CD4-positive, alpha-beta memory T cell (primary cell): ENCODE data around the gene NPFF. TPM values are rescaled to one million over a fixed set of nuclear protein-coding genes. Genes with fewer than 3 reads are reported as not detected.

Experiments
- CTCF ChIA-PET: fragments of 350-600 bp; sonication (Branson Sonifier 250); formaldehyde crosslinking; loops from one replicate; lab custom pipeline; 2021; ENCODE audit warnings: inconsistent platforms; ENCODE audit not compliant: partially characterized antibody; lab: Charles Lee
- POLR2A ChIA-PET: fragments of 350-600 bp; sonication (Branson Sonifier 250); formaldehyde crosslinking; loops from one replicate; lab custom pipeline; 2021; ENCODE audit not compliant: partially characterized antibody; lab: Charles Lee
- DNase-seq, 5 donors: peaks; one replicate each; pipeline versions ENCODE4 v3.0.0 to v3.0.0-alpha.2; 2020 to 2022; ENCODE audit warnings: mixed read lengths in 1 of 5
- H3K27ac ChIP-seq: one replicate; pipeline ENCODE4 v1.7.0; 2013; ENCODE audit warnings: low read depth, low read length
- H3K27me3 ChIP-seq: 2 replicates; pipeline ENCODE4 v1.7.0; 2013; ENCODE audit warnings: mild to moderate bottlenecking, low read length, moderate library complexity; ENCODE audit not compliant: insufficient read depth
- H3K36me3 ChIP-seq: 2 replicates; pipeline ENCODE4 v1.7.0; 2013; ENCODE audit warnings: mild to moderate bottlenecking, low read length, moderate library complexity; ENCODE audit not compliant: insufficient read depth
- H3K4me1 ChIP-seq: 2 replicates; pipeline ENCODE4 v1.7.0; 2013; ENCODE audit warnings: mild to moderate bottlenecking, low read length, moderate library complexity; ENCODE audit not compliant: insufficient read depth
- H3K4me3 ChIP-seq, 2 donors: one replicate each; pipeline ENCODE4 v1.7.0; 2013; ENCODE audit warnings: low read length in 2 of 2, mild to moderate bottlenecking in 1 of 2
- H3K9me3 ChIP-seq, 2 donors: one replicate each; pipeline ENCODE4 v1.7.0; 2013; ENCODE audit warnings: low read length in 2 of 2, control low read depth in 1 of 2; ENCODE audit not compliant: control insufficient read depth in 1 of 2
- H3K27ac Mint-ChIP-seq, 7 donors: one replicate each; pipeline ENCODE4 v1.8.0; 2020 to 2021; ENCODE audit warnings: mixed read lengths in 7 of 7, mild to moderate bottlenecking in 6 of 7, inconsistent platforms in 3 of 7, moderate library complexity in 3 of 7
- H3K27me3 Mint-ChIP-seq, 2 donors: one replicate each; pipeline ENCODE4 v1.8.0; 2020 to 2021; ENCODE audit warnings: mixed read lengths in 2 of 2
- H3K36me3 Mint-ChIP-seq, 2 donors: one replicate each; pipeline ENCODE4 v1.8.0; 2020 to 2021; ENCODE audit warnings: mixed read lengths in 2 of 2, inconsistent platforms in 1 of 2, mild to moderate bottlenecking in 1 of 2
- H3K4me1 Mint-ChIP-seq, 4 donors: one replicate each; pipeline ENCODE4 v1.8.0; 2020 to 2021; ENCODE audit warnings: mixed read lengths in 4 of 4, mild to moderate bottlenecking in 1 of 4
- H3K4me3 Mint-ChIP-seq, 8 donors: one replicate each; pipeline ENCODE4 v1.8.0; 2020 to 2021; ENCODE audit warnings: mixed read lengths in 8 of 8, mild to moderate bottlenecking in 7 of 8, moderate library complexity in 6 of 8, inconsistent platforms in 3 of 8
- H3K9me3 Mint-ChIP-seq, 8 donors: one replicate each; pipeline ENCODE4 v1.8.0; 2020 to 2021; ENCODE audit warnings: mixed read lengths in 8 of 8, mild to moderate bottlenecking in 5 of 8, inconsistent platforms in 3 of 8, moderate library complexity in 1 of 8
- intact Hi-C: fragments of 100-400 bp; cut with micrococcal nuclease; formaldehyde crosslinking; loops from one replicate; pipeline ENCODE4 v1.15.1; 2023
- polyA plus RNA-seq, 2 donors: library from polyadenylated mRNA; unstranded; fragments of 300-500 nt; fragmentation: Illumina TruSeq; gene quantifications; one replicate each; pipeline ENCODE4 v1.2.3, GENCODE V29; 2021
- total RNA-seq, 2 experiments: library from RNA; stranded (reverse); gene quantifications; one replicate each; pipeline ENCODE4 v1.2.3, GENCODE V29; 2021

NPFF gene
- total and polyA plus RNA-seq, 4 experiments from 2014 or later = not detected

GRCh38 chr12:53478865-53479264, 28.4 kb downstream of the NPFF start:
- Mint-ChIP-seq H3K36me3 (peaks cover 46 to 87% of the 10 kb centered on the region in 2 donors), H3K27me3 (no peaks in the 10 kb centered on the region), H3K4me1 (peaks cover 19 to 36% (median 21%) of the 10 kb centered on the region in 4 donors), H3K4me3 (no peak overlapping the region), H3K9me3 (no peaks in the 10 kb centered on the region), H3K27ac (peak overlapping the region in 2 of 7 donors; percentile 48 to 54)
- H3K9me3 ChIP-seq = no peaks in the 10 kb centered on the region
- ChIA-PET POLR2A (interaction anchor here (2.2 to 7.6 kb wide), 2 partner anchors 21 to 26 kb away, joined by 5 to 67 read pairs; partner anchors contain the start of genes MAP3K12 and TARBP2), CTCF (interaction anchor here (1.0 to 5.0 kb wide), 4 partner anchors 12 to 127 kb away, joined by 3 to 33 read pairs (median 5); partner anchors contain the start of gene NPFF)
- no peak for DNase-seq
- intact Hi-C loops = no loop called here
- H3K27me3 ChIP-seq = no peaks in the 10 kb centered on the region
- H3K27ac ChIP-seq = no peak overlapping the region
- H3K4me1 ChIP-seq = peaks cover 29% of the 10 kb centered on the region
- H3K4me3 ChIP-seq = no peak overlapping the region
- peaks cover 82% of the 10 kb centered on the region for H3K36me3 ChIP-seq

- Mint-ChIP-seq H3K9me3 (no peaks in the 10 kb centered on the region), H3K4me1 (peaks cover 31 to 50% (median 33%) of the 10 kb centered on the region in 4 donors), H3K36me3 (peaks cover 38 to 92% of the 10 kb centered on the region in 2 donors), H3K27ac (peak overlapping the region in 6 of 7 donors; percentile 2 to 82 (median 32)), H3K4me3 (no peak overlapping the region), H3K27me3 (no peaks in the 10 kb centered on the region)
- intact Hi-C loops = loop anchor here (2.0 kb wide), 1 partner anchor 32 kb away; no protein-coding TSS in a partner anchor
- ChIA-PET CTCF (interaction anchor here (0.7 to 7.2 kb wide), 11 partner anchors 8 to 153 kb away, joined by 3 to 74 read pairs (median 6); partner anchors contain the start of genes NPFF and TARBP2), POLR2A (interaction anchor here (0.5 to 7.6 kb wide), 9 partner anchors 8 to 125 kb away, joined by 3 to 67 read pairs (median 5); partner anchors contain the start of genes MAP3K12 and TARBP2)
- Histone ChIP-seq H3K4me1 (peaks cover 50% of the 10 kb centered on the region), H3K27ac (no peak overlapping the region), H3K36me3 (peaks cover 85% of the 10 kb centered on the region), H3K9me3 (no peaks in the 10 kb centered on the region), H3K4me3 (no peak overlapping the region), H3K27me3 (no peaks in the 10 kb centered on the region)
- peak in 1 of 5 donors; percentile 15 for DNase-seq
These were observed 30.5 kb downstream of the NPFF start for GRCh38 chr12:53476769-53477209.

GRCh38 chr12:53474819-53475218, 32.5 kb downstream of the NPFF start:
- H3K36me3 Mint-ChIP-seq = peaks cover 46 to 85% of the 10 kb centered on the region in 2 donors
- H3K4me3 ChIP-seq = no peak overlapping the region
- no peaks in the 10 kb centered on the region for H3K27me3 ChIP-seq
- peak overlapping the region in 5 of 8 donors; percentile 25 to 74 (median 28) for H3K4me3 Mint-ChIP-seq
- peaks cover 48% of the 10 kb centered on the region for H3K4me1 ChIP-seq
- H3K27ac ChIP-seq = peak overlapping the region; percentile 3
- H3K9me3 Mint-ChIP-seq = no peaks in the 10 kb centered on the region
- H3K36me3 ChIP-seq = peaks cover 88% of the 10 kb centered on the region
- H3K4me1 Mint-ChIP-seq = peaks cover 36 to 59% (median 40%) of the 10 kb centered on the region in 4 donors
- ChIA-PET POLR2A (interaction anchor here (0.7 to 7.6 kb wide), 6 partner anchors 10 to 35 kb away, joined by 3 to 67 read pairs (median 9); partner anchors contain the start of genes MAP3K12 and TARBP2), CTCF (interaction anchor here (1.2 to 7.2 kb wide), 10 partner anchors 15 to 130 kb away, joined by 3 to 74 read pairs (median 6); partner anchors contain the start of genes NPFF and TARBP2)
- no peaks in the 10 kb centered on the region for H3K27me3 Mint-ChIP-seq
- H3K9me3 ChIP-seq = no peaks in the 10 kb centered on the region
- peak overlapping the region; percentile 79 to 92 (median 84) for H3K27ac Mint-ChIP-seq
- DNase-seq = peak in 1 of 5 donors; percentile 14
- intact Hi-C loops = loop anchor here (2.0 kb wide), 1 partner anchor 16 kb away; no protein-coding TSS in a partner anchor

GRCh38 chr12:53474077-53474476, 33.2 kb downstream of the NPFF start:
- Mint-ChIP-seq H3K27me3 (no peaks in the 10 kb centered on the region), H3K4me3 (peak overlapping the region in 5 of 8 donors; percentile 15 to 74 (median 28)), H3K4me1 (peaks cover 34 to 59% (median 40%) of the 10 kb centered on the region in 4 donors), H3K9me3 (no peaks in the 10 kb centered on the region), H3K27ac (peak overlapping the region; percentile 68 to 92 (median 81)), H3K36me3 (peaks cover 44 to 80% of the 10 kb centered on the region in 2 donors)
- Histone ChIP-seq H3K4me1 (peaks cover 48% of the 10 kb centered on the region), H3K27ac (no peak overlapping the region), H3K4me3 (no peak overlapping the region), H3K36me3 (peaks cover 88% of the 10 kb centered on the region), H3K27me3 (no peaks in the 10 kb centered on the region), H3K9me3 (no peaks in the 10 kb centered on the region)
- CTCF ChIA-PET = interaction anchor here (1.2 to 7.2 kb wide), 8 partner anchors 8 to 122 kb away, joined by 3 to 74 read pairs (median 5); partner anchors contain the start of genes NPFF and TARBP2
- POLR2A ChIA-PET = interaction anchor here (0.7 to 7.6 kb wide), 6 partner anchors 10 to 129 kb away, joined by 3 to 67 read pairs (median 9); partner anchors contain the start of genes MAP3K12 and TARBP2
- DNase-seq = no peak
- intact Hi-C loops = loop anchor here (2.0 kb wide), 1 partner anchor 15 kb away; no protein-coding TSS in a partner anchor

GRCh38 chr12:53472056-53472582, 35.2 kb downstream of the NPFF start:
- ChIA-PET POLR2A (interaction anchor here (1.1 to 7.6 kb wide), 4 partner anchors 10 to 28 kb away, joined by 3 to 67 read pairs (median 6); partner anchors contain the start of genes MAP3K12 and TARBP2), CTCF (interaction anchor here (1.9 to 7.2 kb wide), 2 partner anchors 21 to 37 kb away, joined by 6 to 74 read pairs; partner anchors contain the start of gene NPFF)
- DNase-seq = no peak
- Mint-ChIP-seq H3K36me3 (peaks cover 59 to 84% of the 10 kb centered on the region in 2 donors), H3K4me3 (no peak overlapping the region), H3K9me3 (no peaks in the 10 kb centered on the region), H3K27me3 (no peaks in the 10 kb centered on the region), H3K27ac (peak overlapping the region in 3 of 7 donors; percentile 74 to 80 (median 75)), H3K4me1 (peaks cover 36 to 58% (median 40%) of the 10 kb centered on the region in 4 donors)
- Histone ChIP-seq H3K27ac (no peak overlapping the region), H3K4me3 (no peak overlapping the region), H3K36me3 (peaks cover 95% of the 10 kb centered on the region), H3K9me3 (no peaks in the 10 kb centered on the region), H3K27me3 (no peaks in the 10 kb centered on the region), H3K4me1 (peaks cover 47% of the 10 kb centered on the region)
- intact Hi-C loops = no loop called here

- POLR2A ChIA-PET = interaction anchor here (0.6 to 1.7 kb wide), 3 partner anchors 13 to 33 kb away, joined by 3 to 4 read pairs (median 4); partner anchors contain the start of gene TARBP2
- no peak overlapping the region for H3K4me3 ChIP-seq
- no peaks in the 10 kb centered on the region for H3K27me3 Mint-ChIP-seq
- no peak overlapping the region for H3K4me3 Mint-ChIP-seq
- H3K36me3 Mint-ChIP-seq = peaks cover 57 to 84% of the 10 kb centered on the region in 2 donors
- H3K36me3 ChIP-seq = peaks cover 94% of the 10 kb centered on the region
- no peak overlapping the region for H3K27ac ChIP-seq
- intact Hi-C loops = no loop called here
- DNase-seq = no peak
- peaks cover 23 to 42% (median 33%) of the 10 kb centered on the region in 4 donors for H3K4me1 Mint-ChIP-seq
- no peaks in the 10 kb centered on the region for H3K9me3 ChIP-seq
- H3K27ac Mint-ChIP-seq = peak overlapping the region in 1 of 7 donors; percentile 88
- CTCF ChIA-PET = interaction anchor here (1.2 to 1.3 kb wide), 2 partner anchors 9 to 401 kb away, joined by 3 to 4 read pairs; no protein-coding TSS in a partner anchor
- H3K9me3 Mint-ChIP-seq = no peaks in the 10 kb centered on the region
- peaks cover 18% of the 10 kb centered on the region for H3K4me1 ChIP-seq
- no peaks in the 10 kb centered on the region for H3K27me3 ChIP-seq
These were observed 39.0 kb downstream of the NPFF start for GRCh38 chr12:53468282-53468681.
